Neural progenitor cell (in vitro differentiated cells): ENCODE measurements around the gene UPB1. TPM values are rescaled to one million over a fixed set of nuclear protein-coding genes. Genes with fewer than 3 reads are reported as not detected.

Experiments
- DNase-seq: peaks from one replicate; pipeline ENCODE4 v3.0.0-alpha.2; 2016; ENCODE audit warnings: low spot score
- H2AFZ ChIP-seq: fragments of 200-600 bp; sonication (generic); replicated peaks from 2 replicates; pipeline ENCODE4 v1.6.1; 2016; ENCODE audit warnings: antibody characterized with exemption
- H3F3A ChIP-seq: fragments of 200-600 bp; sonication (generic); 2 replicates; pipeline ENCODE4 v1.6.1; 2016; ENCODE audit warnings: antibody characterized with exemption, low read depth
- H3K27ac ChIP-seq: fragments of 200-600 bp; sonication (generic); 2 replicates; pipeline ENCODE4 v1.5.1; 2016; ENCODE audit warnings: mild to moderate bottlenecking
- H3K27me3 ChIP-seq: fragments of 200-600 bp; sonication (generic); 2 replicates; pipeline ENCODE4 v1.6.1; 2016; ENCODE audit warnings: mild to moderate bottlenecking, moderate library complexity
- H3K36me3 ChIP-seq: fragments of 200-600 bp; sonication (generic); 2 replicates; pipeline ENCODE4 v1.5.1; 2016
- H3K4me1 ChIP-seq: fragments of 200-600 bp; sonication (generic); 2 replicates; pipeline ENCODE4 v1.6.1; 2016; ENCODE audit warnings: mixed run types
- H3K4me2 ChIP-seq: fragments of 200-600 bp; sonication (generic); 2 replicates; pipeline ENCODE4 v1.6.1; 2016
- H3K4me3 ChIP-seq: fragments of 200-600 bp; sonication (generic); 2 replicates; pipeline ENCODE4 v1.5.1; 2016
- H3K79me2 ChIP-seq: fragments of 200-600 bp; sonication (generic); 2 replicates; pipeline ENCODE4 v1.6.1; 2016; ENCODE audit warnings: low read depth
- H3K9ac ChIP-seq: fragments of 200-600 bp; sonication (generic); 2 replicates; pipeline ENCODE4 v1.6.1; 2016
- H3K9me3 ChIP-seq: fragments of 200-600 bp; sonication (generic); 2 replicates; pipeline ENCODE4 v1.5.1; 2016; ENCODE audit warnings: low read depth
- H4K20me1 ChIP-seq: fragments of 200-600 bp; sonication (generic); 2 replicates; pipeline ENCODE4 v1.6.1; 2016; ENCODE audit warnings: low read depth
- H3K27ac Mint-ChIP-seq: 3 replicates; pipeline ENCODE4 v1.8.0; 2021; ENCODE audit warnings: mixed read lengths
- H3K27me3 Mint-ChIP-seq: 2 replicates; pipeline ENCODE4 v1.8.0; 2022; ENCODE audit warnings: low read depth, mild to moderate bottlenecking, inconsistent platforms, moderate library complexity, mixed read lengths; ENCODE audit not compliant: insufficient read depth
- H3K36me3 Mint-ChIP-seq: 3 replicates; pipeline ENCODE4 v1.8.0; 2021; ENCODE audit warnings: mixed read lengths
- H3K4me1 Mint-ChIP-seq: 3 replicates; pipeline ENCODE4 v1.8.0; 2021; ENCODE audit warnings: mixed read lengths
- H3K4me3 Mint-ChIP-seq: 3 replicates; pipeline ENCODE4 v1.8.0; 2021; ENCODE audit warnings: mild to moderate bottlenecking, moderate library complexity, mixed read lengths
- H3K9me3 Mint-ChIP-seq: 3 replicates; pipeline ENCODE4 v1.8.0; 2020; ENCODE audit warnings: mixed read lengths
- EZH2 ChIP-seq: fragments of 200-600 bp; sonication (generic); IDR thresholded peaks from 2 replicates; pipeline ENCODE4 v1.6.1; 2017; ENCODE audit warnings: antibody characterized with exemption, mild to moderate bottlenecking, moderate library complexity
- EZH2phosphoT487 ChIP-seq: fragments of 200-600 bp; sonication (generic); IDR thresholded peaks from 2 replicates; pipeline ENCODE4 v1.6.1; 2017; ENCODE audit warnings: antibody characterized with exemption
- total RNA-seq: library from RNA; depleted of rRNA; stranded (reverse); fragments of >200 nt; gene quantifications from 2 replicates; pipeline ENCODE4 v1.2.3, GENCODE V29; 2015; ENCODE audit warnings: low replicate concordance
- TF ChIP-seq, protein P1 (sequence below): fragments of 200-600 bp; sonication (generic); IDR thresholded peaks from 2 replicates; pipeline ENCODE4 v1.5.1; 2017; ENCODE audit warnings: antibody characterized with exemption, mild to moderate bottlenecking

UPB1 gene
- total RNA-seq, 1 donor from 2014 or later = 0.17 TPM

DNA sequence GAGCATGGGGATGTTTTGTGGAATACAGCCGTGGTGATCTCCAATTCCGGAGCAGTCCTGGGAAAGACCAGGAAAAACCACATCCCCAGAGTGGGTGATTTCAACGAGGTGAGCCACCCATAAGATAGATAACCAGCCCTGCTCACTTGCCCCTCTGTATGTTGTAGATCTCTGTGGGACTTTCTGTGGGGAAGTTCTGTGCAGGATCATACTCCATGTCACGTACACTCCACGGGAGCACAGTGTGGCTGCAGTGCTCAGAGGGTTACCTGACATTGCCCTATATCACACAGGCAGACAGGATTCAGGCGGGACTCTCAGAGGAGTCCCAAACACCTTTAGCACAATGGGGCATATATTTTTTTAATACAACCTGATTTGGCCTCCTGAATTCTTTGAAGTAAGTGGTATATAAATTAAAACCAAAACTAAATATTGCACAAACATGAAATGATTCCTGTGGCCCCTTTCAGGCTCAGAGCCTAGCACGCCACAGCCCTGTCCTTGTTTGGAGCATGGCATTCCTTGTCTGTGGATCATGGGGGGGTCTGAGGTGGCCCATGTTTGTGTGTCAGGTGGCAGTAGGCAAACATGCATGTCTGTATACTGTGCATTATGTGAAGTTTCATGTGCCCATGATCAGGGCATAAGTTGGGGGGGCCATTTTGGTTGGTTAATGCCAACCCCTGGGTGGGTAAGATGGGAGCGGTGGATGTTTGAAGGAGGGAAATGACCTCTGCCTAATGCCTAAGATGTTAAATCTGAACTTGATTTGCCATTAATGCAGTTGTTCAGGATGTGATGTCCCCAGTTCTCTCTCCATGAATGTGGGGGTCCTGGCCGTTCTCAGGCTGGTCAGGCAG is 18.5 kb downstream of the UPB1 start:
- no peak overlapping the region for H2AFZ ChIP-seq
- H3K4me3 ChIP-seq = no peak overlapping the region

DNA sequence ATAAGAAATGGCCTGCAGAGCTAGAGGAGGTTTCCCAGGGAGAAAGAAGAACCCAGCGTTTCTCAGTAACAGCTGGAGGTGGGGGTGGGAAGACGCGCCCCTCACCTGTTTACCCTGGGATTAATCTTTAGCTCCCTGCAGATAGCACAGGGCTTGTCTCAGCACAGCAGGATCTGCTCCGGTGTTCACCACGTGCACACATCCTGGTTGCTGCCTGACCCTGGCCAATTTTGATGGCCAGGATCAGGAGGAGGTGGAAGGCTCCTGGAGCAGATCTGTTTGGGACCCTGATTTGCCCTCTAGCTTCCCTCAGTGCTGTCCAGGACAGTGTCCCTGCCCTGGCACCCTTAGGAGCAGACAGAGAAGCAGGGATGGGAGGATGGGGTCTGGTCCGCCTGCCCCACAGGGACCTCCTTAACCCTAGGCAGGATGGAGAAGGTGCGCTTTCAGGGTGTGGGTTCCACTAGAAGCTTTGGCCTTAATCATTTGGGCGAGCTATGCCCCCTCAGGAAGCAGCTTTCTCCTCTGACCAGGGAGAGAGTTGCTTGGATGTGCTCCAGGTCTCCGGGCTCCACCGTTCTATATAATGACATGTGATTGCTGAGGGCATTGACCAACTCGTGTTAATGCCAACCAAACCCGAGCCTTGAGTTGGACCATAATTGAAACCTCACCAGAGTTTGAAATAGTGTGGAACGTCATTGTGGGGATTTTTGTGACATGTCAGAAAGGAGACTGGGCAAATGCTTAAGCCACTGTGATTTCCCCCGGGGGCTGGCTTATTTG is 19.3 kb downstream of the UPB1 start:
- Mint-ChIP-seq H3K4me3 (no peak overlapping the region), H3K9me3 (no peaks in the 10 kb centered on the region), H3K27me3 (peaks cover 14% of the 10 kb centered on the region), H3K27ac (no peak overlapping the region), H3K36me3 (no peaks in the 10 kb centered on the region), H3K4me1 (peaks cover 6% of the 10 kb centered on the region)
- TF ChIP-seq EZH2 (no peak), EZH2phosphoT487 (no peak)
- TF ChIP-seq, protein P1, sequence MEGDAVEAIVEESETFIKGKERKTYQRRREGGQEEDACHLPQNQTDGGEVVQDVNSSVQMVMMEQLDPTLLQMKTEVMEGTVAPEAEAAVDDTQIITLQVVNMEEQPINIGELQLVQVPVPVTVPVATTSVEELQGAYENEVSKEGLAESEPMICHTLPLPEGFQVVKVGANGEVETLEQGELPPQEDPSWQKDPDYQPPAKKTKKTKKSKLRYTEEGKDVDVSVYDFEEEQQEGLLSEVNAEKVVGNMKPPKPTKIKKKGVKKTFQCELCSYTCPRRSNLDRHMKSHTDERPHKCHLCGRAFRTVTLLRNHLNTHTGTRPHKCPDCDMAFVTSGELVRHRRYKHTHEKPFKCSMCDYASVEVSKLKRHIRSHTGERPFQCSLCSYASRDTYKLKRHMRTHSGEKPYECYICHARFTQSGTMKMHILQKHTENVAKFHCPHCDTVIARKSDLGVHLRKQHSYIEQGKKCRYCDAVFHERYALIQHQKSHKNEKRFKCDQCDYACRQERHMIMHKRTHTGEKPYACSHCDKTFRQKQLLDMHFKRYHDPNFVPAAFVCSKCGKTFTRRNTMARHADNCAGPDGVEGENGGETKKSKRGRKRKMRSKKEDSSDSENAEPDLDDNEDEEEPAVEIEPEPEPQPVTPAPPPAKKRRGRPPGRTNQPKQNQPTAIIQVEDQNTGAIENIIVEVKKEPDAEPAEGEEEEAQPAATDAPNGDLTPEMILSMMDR = no peak
- Histone ChIP-seq H3K36me3 (no peaks in the 10 kb centered on the region), H3F3A (peaks cover under 1% of the 10 kb centered on the region), H3K4me3 (no peak overlapping the region), H2AFZ (no peak overlapping the region), H3K4me2 (no peak overlapping the region), H3K79me2 (no peaks in the 10 kb centered on the region), H3K9me3 (no peaks in the 10 kb centered on the region), H4K20me1 (no peaks in the 10 kb centered on the region), H3K9ac (no peak overlapping the region), H3K27me3 (no peaks in the 10 kb centered on the region), H3K27ac (no peak overlapping the region), H3K4me1 (no peaks in the 10 kb centered on the region)
- DNase-seq = no peak

More for the DNA sequence above, 18.5 kb downstream of the UPB1 start:
- Histone ChIP-seq H4K20me1 (no peaks in the 10 kb centered on the region), H3K27ac (no peak overlapping the region), H3K27me3 (no peaks in the 10 kb centered on the region), H3K9me3 (no peaks in the 10 kb centered on the region), H3F3A (peaks cover 2% of the 10 kb centered on the region), H3K9ac (no peak overlapping the region), H3K36me3 (no peaks in the 10 kb centered on the region), H3K4me2 (no peak overlapping the region), H3K4me1 (no peaks in the 10 kb centered on the region), H3K79me2 (no peaks in the 10 kb centered on the region)
- no peak for DNase-seq
- Mint-ChIP-seq H3K27ac (no peak overlapping the region), H3K27me3 (peaks cover 12% of the 10 kb centered on the region), H3K4me3 (no peak overlapping the region), H3K9me3 (no peaks in the 10 kb centered on the region), H3K36me3 (no peaks in the 10 kb centered on the region), H3K4me1 (peaks cover 6% of the 10 kb centered on the region)
- TF ChIP-seq EZH2phosphoT487 (no peak), EZH2 (no peak)
- TF ChIP-seq, protein P1 = no peak

DNA sequence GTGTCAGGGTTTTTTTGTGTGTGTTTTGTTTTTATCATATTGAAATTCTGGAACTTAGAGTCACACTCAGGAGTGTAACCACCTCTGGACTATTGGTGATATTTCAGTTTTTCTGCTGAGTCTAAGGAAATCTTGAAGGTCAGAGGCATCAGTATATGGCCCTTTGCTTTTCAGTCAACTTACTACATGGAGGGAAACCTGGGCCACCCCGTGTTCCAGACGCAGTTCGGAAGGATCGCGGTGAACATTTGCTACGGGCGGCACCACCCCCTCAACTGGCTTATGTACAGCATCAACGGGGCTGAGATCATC is 19.9 kb downstream of the UPB1 start:
- Histone ChIP-seq H3K27me3 (no peaks in the 10 kb centered on the region), H3K4me1 (no peaks in the 10 kb centered on the region), H2AFZ (no peak overlapping the region), H3K4me2 (no peak overlapping the region), H3K27ac (no peak overlapping the region), H3K36me3 (no peaks in the 10 kb centered on the region), H3F3A (no peaks in the 10 kb centered on the region), H4K20me1 (no peaks in the 10 kb centered on the region), H3K9ac (no peak overlapping the region), H3K4me3 (no peak overlapping the region), H3K79me2 (no peaks in the 10 kb centered on the region), H3K9me3 (no peaks in the 10 kb centered on the region)
- no peaks in the 10 kb centered on the region for H3K9me3 Mint-ChIP-seq
- H3K27me3 Mint-ChIP-seq = peaks cover 14% of the 10 kb centered on the region
- no peak overlapping the region for H3K4me3 Mint-ChIP-seq
- H3K36me3 Mint-ChIP-seq = no peaks in the 10 kb centered on the region
- no peak overlapping the region for H3K27ac Mint-ChIP-seq
- peaks cover 6% of the 10 kb centered on the region for H3K4me1 Mint-ChIP-seq
- DNase-seq = no peak
- TF ChIP-seq EZH2phosphoT487 (no peak), EZH2 (no peak)
- TF ChIP-seq, protein P1 = no peak
